Uterus (tissue), 4 donors: ENCODE data around the gene STRA6. TPM values are rescaled to one million over a fixed set of nuclear protein-coding genes. Genes with fewer than 3 reads are reported as not detected.

Experiments
- DNase-seq, 2 donors: peaks; one replicate each; pipeline ENCODE4 v3.0.0-alpha.2; 2019 to 2020
- H3K27ac ChIP-seq, 2 donors: fragments of 200-600 bp; sonication (generic); 1 replicate in 1 of 2; 2 replicates in 1 of 2; pipeline ENCODE4 v1.5.1; 2016 to 2018
- H3K27me3 ChIP-seq, 2 donors: fragments of 200-600 bp; sonication (generic); one replicate each; pipeline ENCODE4 v1.5.1; 2018 to 2019; ENCODE audit warnings: control low read depth in 1 of 2
- H3K36me3 ChIP-seq, 2 donors: fragments of 200-600 bp; sonication (generic); one replicate each; pipeline ENCODE4 v1.5.1; 2019; ENCODE audit warnings: control low read depth in 1 of 2
- H3K4me1 ChIP-seq, 2 donors: fragments of 200-600 bp; sonication (generic); one replicate each; pipeline ENCODE4 v1.5.1; 2018 to 2019; ENCODE audit warnings: control low read depth in 1 of 2
- H3K4me3 ChIP-seq, 2 donors: fragments of 200-600 bp; sonication (generic); 1 replicate in 1 of 2; 2 replicates in 1 of 2; pipeline ENCODE4 v1.5.1; 2018 to 2019; ENCODE audit warnings: mild to moderate bottlenecking in 1 of 2
- H3K9me3 ChIP-seq, 2 donors: fragments of 200-600 bp; sonication (generic); one replicate each; pipeline ENCODE4 v1.5.1; 2019; ENCODE audit warnings: control low read depth in 1 of 2
- CTCF ChIP-seq, 4 experiments: fragments of 200-600 bp in 2 of 4; fragments of 450-650 bp in 2 of 4; sonication (generic) in 2 of 4; IDR thresholded peaks; one replicate each; pipeline ENCODE4 v1.5.1; 2016 to 2019; ENCODE audit warnings: antibody characterized with exemption in 4 of 4, mild to moderate bottlenecking in 2 of 4, moderate library complexity in 1 of 4
- POLR2A ChIP-seq, 2 donors: fragments of 450-650 bp; IDR thresholded peaks; one replicate each; pipeline ENCODE4 v1.6.1; 2016; ENCODE audit warnings: antibody characterized with exemption in 2 of 2, mild to moderate bottlenecking in 1 of 2, moderate library complexity in 1 of 2
- intact Hi-C: fragments of 100-400 bp; cut with DNase I; formaldehyde crosslinking; loops from one replicate; pipeline ENCODE4 v1.15.1; 2023; ENCODE audit warnings: low total_unique reads
- total RNA-seq, 4 donors: library from RNA; depleted of rRNA in 3 of 4; stranded (reverse); fragments of >200 nt in 3 of 4; gene quantifications; one replicate each; pipeline versions ENCODE4 v1.1.0 to v1.2.4, GENCODE V29; 2014 to 2023
- donor health status: DM: yes; HTN: yes; CAD: no.

STRA6 gene
- total RNA-seq, 4 donors from 2014 or later: 0.26 to 62.6 (median 11.6) TPM; not detected in 1

- no peaks in the 10 kb centered on the region for H3K4me1 ChIP-seq
- H3K4me3 ChIP-seq: no peak overlapping the region
- intact Hi-C loops: no loop called here
- no peaks in the 10 kb centered on the region for H3K27me3 ChIP-seq
- no peaks in the 10 kb centered on the region for H3K9me3 ChIP-seq
- no peak for DNase-seq
- no peaks in the 10 kb centered on the region for H3K36me3 ChIP-seq
- TF ChIP-seq CTCF (IDR thresholded peaks at IDR 0.05) (no peak), POLR2A (IDR thresholded peaks at IDR 0.05) (no peak)
- H3K27ac ChIP-seq: no peak overlapping the region
Observed at GRCh38 chr15:74214324-74215021, 11.9 kb upstream of the STRA6 start.

DNA sequence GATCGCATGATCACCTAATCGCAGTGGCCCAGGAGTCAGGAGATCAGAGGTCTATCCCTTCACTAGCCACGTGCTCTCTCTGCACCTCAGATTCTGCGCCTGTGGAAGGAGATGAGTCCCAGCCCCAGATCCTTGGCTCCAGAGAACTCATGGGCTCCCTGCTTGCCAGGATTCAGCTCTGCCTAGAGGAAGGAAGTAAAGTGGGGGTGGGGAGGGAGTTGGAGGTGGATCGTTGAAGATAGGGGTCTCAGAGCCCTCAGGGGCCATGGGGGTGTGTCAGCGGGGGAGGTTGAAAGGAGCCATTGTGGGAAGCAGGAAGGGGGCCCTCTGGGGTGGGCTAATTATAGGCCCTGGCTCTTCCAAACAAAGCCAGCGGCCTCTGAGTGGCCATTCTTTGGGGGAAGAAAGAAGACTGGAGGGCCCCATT is 11.3 kb upstream of the STRA6 start:
- intact Hi-C loops: no loop called here
- Histone ChIP-seq H3K36me3 (no peaks in the 10 kb centered on the region), H3K4me3 (no peak overlapping the region), H3K27ac (no peak overlapping the region), H3K27me3 (no peaks in the 10 kb centered on the region), H3K4me1 (no peaks in the 10 kb centered on the region), H3K9me3 (no peaks in the 10 kb centered on the region)
- TF ChIP-seq POLR2A (IDR thresholded peaks at IDR 0.05): no peak
- TF ChIP-seq CTCF (IDR thresholded peaks at IDR 0.05): no peak
- no peak for DNase-seq

GRCh38 chr15:74212494-74212893 is 9.9 kb upstream of the STRA6 start:
- TF ChIP-seq POLR2A (IDR thresholded peaks at IDR 0.05) (no peak), CTCF (IDR thresholded peaks at IDR 0.05) (no peak)
- no peaks in the 10 kb centered on the region for H3K9me3 ChIP-seq
- no peak overlapping the region for H3K4me3 ChIP-seq
- H3K27ac ChIP-seq: no peak overlapping the region
- DNase-seq: no peak
- H3K36me3 ChIP-seq: no peaks in the 10 kb centered on the region
- intact Hi-C loops: no loop called here
- H3K27me3 ChIP-seq: no peaks in the 10 kb centered on the region
- no peaks in the 10 kb centered on the region for H3K4me1 ChIP-seq

- Histone ChIP-seq H3K27ac (no peak overlapping the region), H3K4me1 (no peaks in the 10 kb centered on the region), H3K4me3 (no peak overlapping the region), H3K36me3 (no peaks in the 10 kb centered on the region), H3K9me3 (no peaks in the 10 kb centered on the region), H3K27me3 (no peaks in the 10 kb centered on the region)
- no peak for DNase-seq
- intact Hi-C loops: no loop called here
- no peak for TF ChIP-seq CTCF (IDR thresholded peaks at IDR 0.05)
- no peak for TF ChIP-seq POLR2A (IDR thresholded peaks at IDR 0.05)
Observed at GRCh38 chr15:74211656-74212055, 9.1 kb upstream of the STRA6 start.

DNA sequence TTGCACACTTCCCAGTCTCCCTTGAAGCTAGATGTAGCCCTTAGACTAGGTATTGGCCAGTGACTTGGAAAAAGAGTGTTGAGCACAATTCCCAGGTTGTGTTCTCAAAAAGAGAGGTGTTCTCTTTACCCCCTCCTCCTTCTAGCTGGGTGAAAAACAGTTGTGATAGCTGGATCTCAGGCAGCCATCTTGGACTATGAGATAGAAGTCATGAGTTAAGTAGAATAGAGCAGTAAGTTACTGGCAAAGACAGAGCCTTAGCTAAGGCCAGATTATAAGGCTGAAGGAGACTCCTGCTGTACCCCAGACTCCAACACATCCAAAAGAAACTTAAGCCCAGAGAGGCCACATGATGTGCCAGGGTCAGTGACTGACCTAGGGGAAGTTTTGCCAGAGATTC is 8.1 kb upstream of the STRA6 start:
- Histone ChIP-seq H3K27me3 (no peaks in the 10 kb centered on the region), H3K27ac (peak overlapping the region; percentile 13 to 74), H3K36me3 (no peaks in the 10 kb centered on the region), H3K4me3 (no peak overlapping the region), H3K4me1 (no peaks in the 10 kb centered on the region), H3K9me3 (no peaks in the 10 kb centered on the region)
- TF ChIP-seq CTCF (IDR thresholded peaks at IDR 0.05) (no peak), POLR2A (IDR thresholded peaks at IDR 0.05) (no peak)
- DNase-seq: no peak
- intact Hi-C loops: no loop called here
